Type B pancreatic cell (in vitro differentiated cells): Measurements from ENCODE around the gene PDE1C. TPM values are rescaled to one million over a fixed set of nuclear protein-coding genes. Genes with fewer than 3 reads are reported as not detected.

Experiments
- DNase-seq: peaks from one replicate; pipeline ENCODE4 v3.0.0; 2021; ENCODE audit warnings: mixed read lengths; ENCODE audit not compliant: unreplicated experiment; ENCODE audit errors: extremely low spot score
- H3K27ac Mint-ChIP-seq: 2 replicates; pipeline ENCODE4 v1.8.0; 2021; ENCODE audit warnings: mild to moderate bottlenecking, mixed read lengths
- H3K27me3 Mint-ChIP-seq: 2 replicates; pipeline ENCODE4 v1.8.0; 2021; ENCODE audit warnings: mixed read lengths
- H3K36me3 Mint-ChIP-seq: 2 replicates; pipeline ENCODE4 v1.8.0; 2021; ENCODE audit warnings: mixed read lengths
- H3K4me1 Mint-ChIP-seq: one replicate; pipeline ENCODE4 v1.8.0; 2021; ENCODE audit warnings: mixed read lengths; ENCODE audit not compliant: unreplicated experiment
- H3K4me3 Mint-ChIP-seq: 2 replicates; pipeline ENCODE4 v1.8.0; 2021; ENCODE audit warnings: mild to moderate bottlenecking, mixed read lengths
- H3K9me3 Mint-ChIP-seq: 2 replicates; pipeline ENCODE4 v1.8.0; 2021; ENCODE audit warnings: mixed read lengths
- CTCF ChIP-seq: fragments of 200-600 bp; sonication (generic); conservative IDR thresholded peaks from 2 replicates; pipeline ENCODE4 v1.5.0; 2021; ENCODE audit warnings: antibody characterized with exemption, mild to moderate bottlenecking
- total RNA-seq: library from RNA; stranded (reverse); gene quantifications from 2 replicates; pipeline ENCODE4 v1.2.1, GENCODE V29; 2021; ENCODE audit warnings: low replicate concordance

PDE1C gene
- total RNA-seq, 1 donor from 2014 or later, result 8.5 TPM

DNA sequence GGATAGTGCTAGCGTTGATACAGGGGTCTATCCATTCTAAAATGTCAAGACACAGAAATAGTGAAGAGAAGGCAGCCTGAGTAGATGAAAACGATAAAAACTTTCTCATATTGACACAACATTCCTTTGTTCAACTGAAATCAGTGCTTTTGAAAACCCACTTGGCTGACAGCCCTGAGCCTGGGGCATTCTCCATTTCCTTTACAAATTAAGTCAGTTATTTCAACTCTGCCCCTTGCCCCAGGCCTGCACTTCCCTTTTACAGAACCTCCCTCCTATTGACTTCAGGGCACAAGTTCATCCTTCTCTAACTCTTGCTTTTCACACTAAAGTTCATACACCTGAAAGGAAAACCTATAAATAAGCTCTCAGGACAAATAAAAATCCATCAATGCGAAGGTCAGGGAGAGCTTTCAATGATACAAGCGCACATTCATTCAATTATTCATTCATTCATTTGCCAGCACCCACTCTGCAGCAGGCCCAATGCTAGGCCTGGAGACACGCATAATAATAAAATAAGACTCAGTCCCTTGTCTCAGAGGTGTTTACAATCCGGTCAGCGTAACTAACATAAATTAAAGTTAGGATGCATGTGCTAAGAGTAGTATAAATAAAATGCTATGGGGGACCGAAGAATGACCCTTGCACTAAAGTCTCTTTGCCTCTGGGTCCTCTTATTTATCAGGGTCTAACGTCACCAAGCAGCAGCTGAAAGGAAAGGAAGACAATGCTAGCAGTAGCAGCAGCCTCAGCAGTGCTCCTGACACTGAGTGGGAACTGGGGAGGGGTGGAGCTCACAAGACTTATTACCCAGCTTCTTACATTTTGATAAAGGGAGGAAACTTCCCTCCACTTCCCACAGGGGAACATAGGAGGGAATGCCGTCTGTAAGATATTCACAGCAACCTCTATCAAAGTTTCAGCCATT lies 134.8 kb downstream of the PDE1C start:
- H3K9me3 Mint-ChIP-seq, result peaks cover 6% of the 10 kb centered on the region
- H3K36me3 Mint-ChIP-seq, result peaks cover 4% of the 10 kb centered on the region
- TF ChIP-seq CTCF, result no peak
- H3K27me3 Mint-ChIP-seq, result peaks cover 21% of the 10 kb centered on the region
- H3K27ac Mint-ChIP-seq, result peak overlapping the region; percentile 1
- peaks cover 17% of the 10 kb centered on the region for H3K4me1 Mint-ChIP-seq
- DNase-seq, result no peak
- H3K4me3 Mint-ChIP-seq, result peak overlapping the region; percentile 3

DNA sequence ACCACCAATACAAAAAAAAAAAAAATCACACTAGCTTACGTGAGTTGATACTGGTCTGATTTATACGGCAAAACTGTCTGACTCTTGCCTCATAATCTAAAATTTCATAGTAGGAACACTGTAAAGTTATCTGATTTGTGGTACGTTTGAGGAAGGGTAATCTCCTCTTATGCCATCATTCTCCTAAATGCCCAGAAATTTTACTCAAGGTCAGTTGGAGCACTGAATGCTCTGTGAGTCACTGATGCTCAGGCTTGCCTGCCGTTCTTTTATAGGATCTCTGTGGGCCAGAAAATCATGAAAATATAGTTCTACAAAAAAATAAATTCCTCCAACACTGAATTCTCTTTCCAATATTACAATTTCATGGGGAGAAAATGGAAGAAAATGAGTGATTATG lies 135.7 kb downstream of the PDE1C start:
- peaks cover 19% of the 10 kb centered on the region for H3K27me3 Mint-ChIP-seq

GRCh38 chr7:31933481-31933880 lies 136.7 kb downstream of the PDE1C start:
- DNase-seq, result no peak
- Mint-ChIP-seq H3K27ac (no peak overlapping the region), H3K27me3 (peaks cover 20% of the 10 kb centered on the region), H3K9me3 (peaks cover 12% of the 10 kb centered on the region), H3K36me3 (peaks cover 4% of the 10 kb centered on the region), H3K4me3 (no peak overlapping the region), H3K4me1 (peaks cover 17% of the 10 kb centered on the region)
- no peak for TF ChIP-seq CTCF

More for the DNA sequence above, 135.7 kb downstream of the PDE1C start:
- H3K36me3 Mint-ChIP-seq, result peaks cover 4% of the 10 kb centered on the region
- TF ChIP-seq CTCF, result no peak
- H3K4me1 Mint-ChIP-seq, result peaks cover 17% of the 10 kb centered on the region
- H3K9me3 Mint-ChIP-seq, result peaks cover 10% of the 10 kb centered on the region
- H3K27ac Mint-ChIP-seq, result no peak overlapping the region
- H3K4me3 Mint-ChIP-seq, result no peak overlapping the region
- DNase-seq, result no peak

DNA sequence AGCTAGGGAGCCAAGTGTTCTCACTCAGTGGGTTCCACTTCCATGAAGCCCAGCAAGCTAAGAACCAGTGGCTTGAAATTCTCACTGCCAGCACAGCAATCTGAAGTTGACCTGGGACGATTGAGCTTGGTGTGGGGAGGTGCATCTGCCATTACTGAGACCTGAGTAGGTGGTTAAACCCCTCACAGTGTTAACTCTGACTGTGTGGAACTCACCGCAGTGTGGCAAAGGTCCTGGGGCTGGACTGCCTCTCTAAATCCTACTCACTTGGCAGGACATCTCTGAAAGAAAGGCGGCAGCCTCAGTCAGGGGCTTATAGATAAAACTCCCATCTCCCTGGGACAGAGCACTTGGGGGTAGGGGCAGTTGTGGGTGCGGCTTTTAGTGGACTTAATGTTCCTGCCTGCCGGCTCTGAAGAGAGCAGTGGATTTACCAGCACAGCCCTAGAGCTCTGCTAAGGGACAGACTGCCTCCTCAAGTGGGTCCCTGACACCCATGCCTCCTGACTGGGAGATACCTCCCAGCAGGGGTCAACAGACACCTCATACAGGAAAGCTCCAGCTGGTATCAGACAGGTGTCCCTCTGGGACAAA lies 143.1 kb downstream of the PDE1C start:
- DNase-seq, result no peak
- Mint-ChIP-seq H3K27me3 (peaks cover 14% of the 10 kb centered on the region), H3K4me3 (no peak overlapping the region), H3K9me3 (peaks cover 11% of the 10 kb centered on the region), H3K4me1 (no peaks in the 10 kb centered on the region), H3K36me3 (no peaks in the 10 kb centered on the region), H3K27ac (no peak overlapping the region)
- TF ChIP-seq CTCF, result no peak

- Mint-ChIP-seq H3K4me3 (no peak overlapping the region), H3K9me3 (peaks cover 11% of the 10 kb centered on the region), H3K27ac (no peak overlapping the region), H3K4me1 (no peaks in the 10 kb centered on the region), H3K36me3 (no peaks in the 10 kb centered on the region), H3K27me3 (peaks cover 20% of the 10 kb centered on the region)
- no peak for TF ChIP-seq CTCF
- no peak for DNase-seq
Observed at GRCh38 chr7:31925753-31926454, 144.3 kb downstream of the PDE1C start.
